ENCODE data around the gene MYL4. TPM values are rescaled to one million over a fixed set of nuclear protein-coding genes. Genes with fewer than 3 reads are reported as not detected.

The MYL4 gene
- total and polyA plus RNA-seq, 2 donors (not counting 3 experiments of a cell fraction or from before 2014, with no cell fraction given): 2.0 to 2.1 TPM

DNA sequence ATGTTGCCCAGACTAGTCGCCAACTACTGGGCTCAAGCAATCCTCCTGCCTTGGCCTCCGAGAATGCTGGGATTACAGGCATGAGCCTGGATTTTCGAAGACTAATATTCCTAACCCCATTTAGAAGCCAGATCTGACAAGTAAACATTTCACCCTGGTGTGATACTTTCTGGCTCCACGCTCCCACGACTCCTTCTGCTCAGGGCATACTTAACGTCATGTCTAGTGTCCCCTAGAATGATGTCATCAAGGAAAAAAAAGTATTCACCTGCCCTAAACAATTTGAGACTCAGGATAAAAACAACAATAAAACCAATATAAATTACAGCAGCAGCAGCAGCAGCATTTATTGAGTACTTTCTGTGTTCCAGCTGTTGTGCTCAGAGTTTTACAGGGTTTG lies 57.6 kb downstream of the MYL4 start:
- FAIRE-seq (no peak), DNase-seq (ENCODE audit: low read depth, low spot score) (no peak)
- Histone ChIP-seq H3K36me3 (ENCODE audit: control insufficient read depth in 2 of 2, extremely low read depth in 1 of 2, insufficient read depth in 2 of 2, low read length in 2 of 2) (no peaks in the 10 kb centered on the region), H3K9me3 (replicated peaks; ENCODE audit: control insufficient read depth, insufficient read depth, low read length) (no peaks in the 10 kb centered on the region), H3K9me1 (replicated peaks; ENCODE audit: control insufficient read depth, extremely low read depth, insufficient read depth, low read length) (no peaks in the 10 kb centered on the region), H3K4me3 (replicated peaks in 1 of 3; ENCODE audit: insufficient read depth in 1 of 3, low read depth in 1 of 3, low read length in 3 of 3) (no peak overlapping the region), H3K27ac (ENCODE audit: insufficient read depth, low read depth, low read length) (no peak overlapping the region), H3K9ac (replicated peaks; ENCODE audit: extremely low read depth, insufficient read depth, low read length) (no peak overlapping the region), H4K20me1 (replicated peaks; ENCODE audit: control insufficient read depth, extremely low read depth, insufficient read depth, low read length) (no peaks in the 10 kb centered on the region), H3K79me2 (ENCODE audit: control insufficient read depth, insufficient read depth, low read length) (peaks cover 25% of the 10 kb centered on the region), H2AFZ (ENCODE audit: low read depth, low read length) (no peak overlapping the region), H3K27me3 (ENCODE audit: control insufficient read depth in 2 of 2, insufficient read depth in 2 of 2, low read length in 2 of 2) (no peaks in the 10 kb centered on the region), H3K4me1 (ENCODE audit: control insufficient read depth, extremely low read depth, insufficient read depth, low read length) (peaks cover 37% of the 10 kb centered on the region), H3K4me2 (ENCODE audit: insufficient read depth, low read length) (no peak overlapping the region)
- intact Hi-C loops (cut with micrococcal nuclease) (no loop called here), dilution Hi-C loops (cut with MboI; ENCODE audit: extremely low pct_ligation_motif_present, low sequenced_read_pairs) (no loop called here)
- no TSS peak for BruUV-seq (replicated peaks)
- TF ChIP-seq, protein P1, sequence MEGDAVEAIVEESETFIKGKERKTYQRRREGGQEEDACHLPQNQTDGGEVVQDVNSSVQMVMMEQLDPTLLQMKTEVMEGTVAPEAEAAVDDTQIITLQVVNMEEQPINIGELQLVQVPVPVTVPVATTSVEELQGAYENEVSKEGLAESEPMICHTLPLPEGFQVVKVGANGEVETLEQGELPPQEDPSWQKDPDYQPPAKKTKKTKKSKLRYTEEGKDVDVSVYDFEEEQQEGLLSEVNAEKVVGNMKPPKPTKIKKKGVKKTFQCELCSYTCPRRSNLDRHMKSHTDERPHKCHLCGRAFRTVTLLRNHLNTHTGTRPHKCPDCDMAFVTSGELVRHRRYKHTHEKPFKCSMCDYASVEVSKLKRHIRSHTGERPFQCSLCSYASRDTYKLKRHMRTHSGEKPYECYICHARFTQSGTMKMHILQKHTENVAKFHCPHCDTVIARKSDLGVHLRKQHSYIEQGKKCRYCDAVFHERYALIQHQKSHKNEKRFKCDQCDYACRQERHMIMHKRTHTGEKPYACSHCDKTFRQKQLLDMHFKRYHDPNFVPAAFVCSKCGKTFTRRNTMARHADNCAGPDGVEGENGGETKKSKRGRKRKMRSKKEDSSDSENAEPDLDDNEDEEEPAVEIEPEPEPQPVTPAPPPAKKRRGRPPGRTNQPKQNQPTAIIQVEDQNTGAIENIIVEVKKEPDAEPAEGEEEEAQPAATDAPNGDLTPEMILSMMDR (IDR thresholded peaks at IDR 0.05; ENCODE audit: extremely low read depth in 1 of 2, insufficient read depth in 1 of 2, low read depth in 1 of 2, low read length in 2 of 2): no peak
- TF ChIP-seq POLR2A (IDR thresholded peaks at IDR 0.05; ENCODE audit: low read depth, low read length) (no peak), MYC (IDR thresholded peaks at IDR 0.05; ENCODE audit: low read depth, low read length) (no peak), FOS (IDR thresholded peaks at IDR 0.05; ENCODE audit: borderline replicate concordance, insufficient read depth, low read length) (no peak), GATA2 (IDR thresholded peaks at IDR 0.05; ENCODE audit: insufficient read depth, insufficient read length, low read depth, low read length) (no peak), EZH2 (IDR thresholded peaks at IDR 0.05; ENCODE audit: borderline replicate concordance, low read depth, low read length, severe bottlenecking) (no peak), POLR2AphosphoS5 (IDR thresholded peaks at IDR 0.05; ENCODE audit: insufficient read depth, low read depth, low read length) (no peak), JUN (IDR thresholded peaks at IDR 0.05; ENCODE audit: borderline replicate concordance, insufficient read depth, insufficient read length, low read depth) (no peak)
- TF ChIP-seq, protein P2, sequence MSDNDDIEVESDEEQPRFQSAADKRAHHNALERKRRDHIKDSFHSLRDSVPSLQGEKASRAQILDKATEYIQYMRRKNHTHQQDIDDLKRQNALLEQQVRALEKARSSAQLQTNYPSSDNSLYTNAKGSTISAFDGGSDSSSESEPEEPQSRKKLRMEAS (IDR thresholded peaks at IDR 0.05; ENCODE audit: insufficient read depth, insufficient read length): no peak
- POLR2A ChIA-PET: no interaction called here
- CTCF ChIA-PET: interaction anchor here (0.9 kb wide), 1 partner anchor 66 kb away, joined by 3 read pairs; no protein-coding TSS in a partner anchor

Measured in endothelial cell of umbilical vein (primary cell).